HG02571 (cell line): Measurements from ENCODE around the gene ATAD3A.
"Not testable (repeated sequence)": the region's sequence is repeated elsewhere in the genome, so short reads cannot be mapped to it uniquely, and the experiment has no call there.

Source experiments
- ATAC-seq: cut with Tn5 transposase; IDR thresholded peaks from one replicate; pipeline ENCODE4 v1.9.1; 2021; ENCODE audit warnings: mild to moderate bottlenecking, moderate library complexity; ENCODE audit not compliant: unreplicated experiment

ATAD3A gene

GRCh38 chr1:1489231-1489630 lies 22.7 kb upstream of the ATAD3A start:
- ATAC-seq: no peak

DNA sequence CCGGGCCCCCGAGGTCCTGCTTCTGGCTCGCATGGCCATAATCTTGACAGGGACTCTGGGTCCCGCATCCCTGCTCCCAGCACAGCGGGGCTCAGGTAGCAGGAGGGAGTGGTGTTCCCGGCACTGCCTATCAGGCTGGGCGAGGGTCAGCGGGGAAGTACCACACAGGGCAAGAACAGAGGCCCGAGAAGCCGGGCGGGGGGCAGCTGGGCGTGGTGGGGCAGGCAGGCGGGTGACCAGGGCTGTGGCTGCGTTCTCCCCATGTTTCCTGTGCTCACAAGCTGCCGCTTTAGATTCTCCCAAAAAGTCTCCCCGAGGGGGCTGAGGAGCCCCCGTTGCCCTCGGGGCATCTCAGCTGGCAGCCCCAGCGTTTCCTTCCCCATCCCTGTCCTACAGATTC lies 22.1 kb upstream of the ATAD3A start:
- no peak for ATAC-seq

DNA sequence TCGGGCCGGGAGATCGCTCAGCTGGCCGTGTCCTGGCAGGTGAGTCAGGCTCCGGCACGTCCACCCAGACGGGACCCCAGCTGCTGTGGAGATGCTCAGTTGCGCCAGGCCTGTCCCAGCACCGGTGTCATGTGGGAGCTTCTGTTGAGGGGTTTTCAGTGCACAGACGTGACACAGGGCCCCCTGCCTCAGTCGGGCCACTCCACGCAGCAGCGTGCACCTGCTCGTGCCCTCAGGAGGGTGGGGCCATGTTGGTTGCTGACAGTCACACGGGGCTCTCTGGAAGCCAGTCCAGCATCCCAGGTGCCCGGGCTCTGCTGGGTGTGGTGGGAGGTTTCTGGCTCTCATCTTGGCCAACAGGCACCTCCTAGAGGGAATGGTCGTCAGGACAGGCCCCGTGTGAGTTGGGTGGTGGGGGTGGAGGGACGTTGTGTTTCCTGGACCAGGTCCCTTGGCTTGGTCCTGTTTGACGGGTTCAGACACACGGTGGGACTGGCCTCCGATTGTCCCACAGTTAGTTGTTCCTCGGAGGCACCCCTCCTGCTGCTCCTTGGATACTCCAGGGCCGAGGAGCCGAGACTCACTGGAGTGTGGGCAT lies 21.2 kb upstream of the ATAD3A start:
- ATAC-seq: no peak

GRCh38 chr1:1491601-1492000 lies 20.4 kb upstream of the ATAD3A start:
- ATAC-seq: no peak

DNA sequence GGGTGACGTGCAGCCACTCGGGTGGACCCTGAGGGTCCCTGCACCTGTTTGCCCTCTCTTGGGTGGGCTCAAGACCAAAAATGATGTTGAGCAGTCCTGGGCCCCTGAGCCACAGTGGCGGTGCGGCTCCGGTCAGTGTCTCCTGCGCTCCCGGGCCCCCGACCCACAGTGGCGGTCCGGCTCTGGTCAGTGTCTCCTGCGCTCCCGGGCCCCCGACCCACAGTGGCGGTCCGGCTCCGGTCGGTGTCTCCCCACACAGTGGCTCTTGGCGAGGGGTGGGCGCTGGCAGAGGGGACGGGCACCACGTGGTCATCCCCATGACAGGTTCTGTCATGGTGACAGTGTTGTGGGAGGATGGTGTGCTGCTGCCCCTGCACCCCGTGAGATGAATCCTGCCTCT lies 17.7 kb upstream of the ATAD3A start:
- not testable (repeated sequence) for ATAC-seq

DNA sequence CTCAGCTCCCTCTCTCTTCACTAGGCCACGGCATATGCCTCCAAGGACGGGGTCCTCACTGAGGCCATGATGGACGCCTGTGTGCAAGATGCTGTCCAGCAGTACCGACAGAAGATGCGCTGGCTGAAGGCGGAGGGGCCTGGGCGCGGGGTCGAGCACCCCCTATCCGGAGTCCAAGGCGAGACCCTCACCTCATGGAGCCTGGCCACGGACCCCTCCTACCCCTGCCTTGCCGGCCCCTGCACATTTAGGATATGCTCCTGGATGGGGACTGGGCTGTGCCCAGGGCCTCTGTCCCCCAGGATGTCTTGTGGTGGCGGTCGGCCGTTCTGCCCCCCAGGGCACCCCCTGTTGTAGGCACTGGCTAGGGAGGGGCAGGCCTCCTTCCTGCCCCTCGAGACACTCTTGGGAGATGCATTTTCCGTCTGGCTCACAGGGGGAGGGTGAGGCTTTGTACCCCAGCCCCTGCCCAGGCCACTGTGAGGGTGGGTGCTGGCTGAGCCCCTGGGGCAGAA lies 16.4 kb upstream of the ATAD3A start:
- not testable (repeated sequence) for ATAC-seq

GRCh38 chr1:1504777-1505365 lies 7.1 kb upstream of the ATAD3A start:
- ATAC-seq: not testable (repeated sequence)

DNA sequence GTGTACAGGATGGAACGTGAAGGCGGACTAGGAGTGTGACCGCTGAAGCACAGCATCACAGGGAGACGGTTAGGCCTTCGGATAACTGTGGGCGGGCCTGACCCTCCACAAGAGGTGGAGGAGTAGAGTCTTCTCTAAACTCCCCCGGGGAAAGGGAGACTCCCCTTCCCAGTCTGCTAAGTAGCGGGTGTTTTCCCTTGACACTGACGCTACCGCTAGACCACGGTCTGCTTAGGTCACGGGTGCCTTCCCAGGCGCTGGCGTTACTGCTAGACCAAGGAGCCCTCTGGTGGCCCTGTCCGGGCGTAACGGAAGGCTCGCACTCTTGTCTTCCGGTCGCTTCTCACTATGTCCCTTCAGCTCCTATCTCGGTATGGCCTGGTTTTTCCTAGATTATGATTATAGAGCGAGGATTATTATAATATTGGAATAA lies 6.6 kb upstream of the ATAD3A start:
- not testable (repeated sequence) for ATAC-seq

DNA sequence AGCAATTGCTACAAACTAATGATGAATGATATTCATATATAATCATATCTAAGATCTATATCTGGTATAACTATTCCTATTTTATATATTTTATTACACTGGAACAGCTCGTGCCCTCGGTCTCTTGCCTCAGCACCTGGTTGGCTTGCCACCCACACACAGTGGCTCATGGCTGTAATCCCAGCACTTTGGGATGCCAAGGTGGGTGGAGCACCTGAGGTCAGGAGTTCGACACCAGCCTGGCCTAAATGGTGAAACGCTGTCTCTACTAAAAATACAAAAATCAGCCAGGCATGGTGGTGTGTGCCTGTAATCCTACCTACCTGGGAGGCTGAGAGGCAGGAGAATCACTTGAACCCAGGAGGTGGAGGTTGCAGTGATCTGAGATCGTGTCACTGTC lies 6.2 kb upstream of the ATAD3A start:
- not testable (repeated sequence) for ATAC-seq

DNA sequence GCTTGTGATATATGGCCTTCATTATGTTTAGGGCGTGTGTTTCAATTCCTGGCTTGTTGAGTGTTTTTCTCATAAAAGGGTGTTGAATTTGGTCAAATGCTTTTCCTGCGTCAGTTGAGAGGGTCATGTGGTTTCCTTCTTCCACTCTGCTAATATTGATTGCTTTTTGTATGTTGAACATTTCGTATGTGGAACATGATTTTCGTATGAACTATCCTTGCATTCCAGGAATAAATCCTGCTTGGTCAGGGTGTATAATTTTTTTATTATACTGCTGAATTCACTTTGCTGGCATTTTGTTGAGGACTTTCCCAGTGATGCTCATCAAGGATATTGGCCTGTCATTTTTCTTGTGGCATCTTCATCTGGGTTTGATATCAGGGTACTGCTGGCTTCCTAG lies 4.7 kb upstream of the ATAD3A start:
- ATAC-seq: no peak

DNA sequence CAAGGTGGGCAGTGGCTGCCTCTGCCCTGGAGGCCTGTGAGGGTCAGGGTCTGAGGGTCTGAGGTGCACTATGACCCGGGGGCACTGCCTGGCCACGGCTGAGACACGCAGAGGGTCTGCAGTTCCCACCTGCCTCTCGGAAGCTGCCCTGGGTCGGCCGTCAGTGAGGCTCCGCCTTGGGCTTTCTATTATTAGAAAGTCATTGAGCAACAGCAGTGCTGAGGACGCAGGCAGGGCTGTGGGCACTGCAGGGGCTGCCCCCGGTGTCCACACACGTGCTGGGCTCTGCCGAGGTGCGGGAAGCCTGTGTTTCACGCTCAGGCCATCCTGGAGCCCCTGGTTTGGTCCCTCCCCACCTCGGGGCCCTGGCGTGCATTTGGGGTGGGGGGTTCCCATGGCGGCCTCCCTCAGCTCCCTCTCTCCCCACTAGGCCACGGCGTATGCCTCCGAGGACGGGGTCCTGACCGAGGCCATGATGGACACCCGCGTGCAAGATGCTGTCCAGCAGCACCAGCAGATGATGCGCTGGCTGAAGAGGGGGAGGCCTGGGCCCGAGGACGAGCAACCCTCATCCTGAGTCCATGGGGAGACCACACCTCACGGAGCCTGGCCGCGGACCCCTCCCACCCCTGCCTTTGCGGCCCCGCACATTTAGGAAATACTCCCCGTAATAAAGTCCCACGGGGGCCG lies 3.0 kb upstream of the ATAD3A start:
- not testable (repeated sequence) for ATAC-seq

- ATAC-seq: not testable (repeated sequence)
Measured at GRCh38 chr1:1509465-1509850, 2.5 kb upstream of the ATAD3A start.

DNA sequence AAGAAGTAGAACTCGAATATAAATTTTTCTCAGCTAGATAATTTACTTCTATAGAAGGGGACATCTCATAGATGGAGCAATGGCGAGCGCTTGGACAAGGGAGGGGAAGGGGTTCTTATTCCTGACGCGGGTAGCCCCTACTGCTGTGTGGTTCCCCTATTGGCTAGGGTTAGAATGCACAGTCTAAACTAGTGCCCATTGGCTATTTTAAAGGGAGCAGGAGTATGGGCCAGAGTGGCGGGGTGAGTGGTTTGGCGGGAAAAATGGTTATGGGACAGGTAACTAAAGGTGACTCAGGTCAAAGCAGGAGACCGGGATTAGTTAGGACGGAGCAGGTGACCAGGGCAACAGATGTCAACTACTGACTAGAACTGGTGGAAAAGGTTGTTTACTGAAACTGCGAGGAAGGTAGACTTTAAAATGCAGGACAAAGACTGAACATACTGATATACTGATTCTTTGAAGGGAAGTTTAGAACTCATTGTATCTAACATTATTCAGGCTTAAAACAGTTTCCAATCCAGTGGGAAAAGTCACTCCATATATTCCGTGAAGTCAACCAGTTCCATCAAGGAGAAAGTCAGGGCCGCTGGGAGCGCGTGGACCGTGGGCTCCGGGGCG lies 940 bp upstream of the ATAD3A start:
- ATAC-seq: no peak

DNA sequence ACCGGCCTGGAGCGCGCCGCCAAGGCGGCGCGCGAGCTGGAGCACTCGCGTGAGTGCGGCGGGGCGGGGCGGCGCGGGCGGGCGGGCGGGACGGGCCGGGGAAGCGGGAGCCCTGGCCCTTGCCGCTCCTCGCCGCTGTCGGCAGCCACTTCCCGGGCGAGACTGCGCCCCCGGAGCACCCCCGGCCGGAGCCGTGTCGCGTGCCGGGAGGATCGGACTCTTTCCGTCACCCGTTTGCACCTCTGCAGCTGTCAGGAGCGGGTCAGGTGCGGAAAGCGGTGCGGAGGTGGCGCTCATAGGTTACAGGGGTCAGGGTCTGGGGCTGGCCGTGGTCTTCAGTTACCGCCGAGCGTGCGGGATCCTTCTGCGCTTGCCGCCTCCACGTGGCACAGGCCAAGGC lies 463 bp downstream of the ATAD3A start:
- not testable (repeated sequence) for ATAC-seq

DNA sequence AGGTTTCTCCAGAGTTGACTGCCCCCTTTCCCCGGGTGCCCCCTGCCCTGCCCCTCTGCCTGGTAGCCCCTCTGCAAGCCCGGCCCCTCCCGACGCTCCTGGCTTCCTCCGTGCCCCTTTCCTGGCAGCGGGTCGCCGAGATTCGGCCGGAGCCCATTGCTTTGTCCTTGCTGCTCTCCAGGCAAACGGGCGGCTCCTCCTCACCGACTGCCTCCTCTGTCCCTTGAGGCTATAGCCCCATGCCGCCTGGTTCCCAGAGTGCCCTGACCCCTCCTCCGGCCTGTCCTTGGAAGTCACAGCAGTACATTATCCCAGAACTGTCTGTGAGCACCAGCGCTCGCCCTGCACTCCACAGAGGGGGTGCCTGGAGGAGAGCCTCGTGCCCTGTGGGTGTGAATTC lies 1.7 kb downstream of the ATAD3A start:
- not testable (repeated sequence) for ATAC-seq

DNA sequence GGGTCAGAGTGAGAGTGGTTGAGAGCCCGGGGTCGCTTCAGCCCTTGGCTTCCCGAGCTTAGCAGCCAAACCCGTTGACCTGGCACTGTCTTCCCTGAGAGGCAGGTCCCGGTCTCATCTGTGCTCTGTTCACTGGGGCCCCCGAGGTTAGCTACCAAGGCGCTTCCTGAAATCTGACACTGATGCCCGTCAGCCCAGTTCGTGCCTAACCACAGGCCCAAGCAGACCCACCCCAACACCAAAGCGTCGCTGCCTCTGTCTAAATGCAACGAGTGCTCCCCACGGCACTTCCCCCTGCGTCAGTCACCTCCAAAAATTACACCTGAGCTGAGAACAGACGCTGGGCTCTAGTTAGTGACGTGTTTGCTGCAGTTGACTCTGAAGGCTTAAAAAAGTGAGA lies 2.4 kb downstream of the ATAD3A start:
- not testable (repeated sequence) for ATAC-seq

DNA sequence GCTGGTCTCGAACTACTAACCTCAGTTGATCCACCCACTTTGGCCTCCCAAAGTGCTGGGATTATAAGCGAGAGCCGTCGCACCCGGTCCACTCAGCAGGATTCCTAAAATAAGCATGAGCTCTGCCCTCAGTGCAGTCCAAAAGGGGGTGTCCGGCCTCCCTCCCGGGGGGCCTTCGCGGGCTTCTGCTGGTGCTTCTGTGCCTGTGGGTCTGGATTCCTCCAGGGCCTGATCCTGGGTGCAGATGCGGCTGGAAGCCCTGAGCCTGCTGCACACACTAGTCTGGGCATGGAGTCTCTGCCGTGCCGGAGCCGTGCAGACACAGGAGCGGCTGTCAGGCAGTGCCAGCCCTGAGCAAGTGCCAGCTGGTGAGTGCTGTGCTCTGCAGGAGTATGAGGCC lies 5.0 kb downstream of the ATAD3A start:
- not testable (repeated sequence) for ATAC-seq

DNA sequence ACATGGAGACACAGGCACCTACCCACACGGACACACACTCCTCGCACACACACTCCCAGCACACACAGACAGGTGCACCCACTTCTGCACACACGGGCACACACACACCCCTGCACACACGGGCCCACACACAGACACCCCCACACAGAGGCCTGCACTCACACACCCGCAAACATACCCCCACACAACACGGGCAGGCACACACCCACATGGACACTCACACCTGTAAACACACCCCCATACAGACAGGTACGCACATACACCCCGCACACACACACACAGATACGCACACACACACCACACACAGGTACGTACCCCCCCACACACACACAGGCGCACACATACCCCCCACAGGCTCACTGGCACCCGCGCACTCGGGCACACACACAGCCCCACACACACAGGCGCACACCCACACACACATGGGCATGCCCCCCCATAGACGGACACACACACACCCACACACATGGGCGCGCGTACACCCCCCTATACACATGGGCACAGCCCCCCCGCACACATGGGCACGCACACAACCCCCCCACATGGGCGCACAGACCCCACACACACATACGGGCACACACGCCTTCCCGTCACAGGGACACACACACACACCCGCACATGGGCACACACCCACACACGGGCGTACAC lies 6.1 kb downstream of the ATAD3A start:
- ATAC-seq: no peak

DNA sequence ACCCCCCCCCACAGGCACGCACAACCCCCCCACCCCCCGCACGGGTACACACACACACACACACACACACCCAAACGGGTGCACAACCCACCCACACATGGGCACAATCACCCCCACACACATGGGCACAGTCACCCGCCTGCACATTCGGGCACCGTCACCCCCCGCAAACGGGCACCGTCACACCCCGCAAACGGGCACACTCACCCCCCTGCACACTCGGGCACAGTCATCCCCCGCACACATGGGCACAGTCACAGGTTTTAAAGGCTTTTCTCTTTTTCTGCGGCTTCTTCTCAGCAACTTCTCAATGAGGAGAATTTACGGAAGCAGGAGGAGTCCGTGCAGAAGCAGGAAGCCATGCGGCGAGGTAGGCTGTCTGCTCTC lies 6.7 kb downstream of the ATAD3A start:
- not testable (repeated sequence) for ATAC-seq

DNA sequence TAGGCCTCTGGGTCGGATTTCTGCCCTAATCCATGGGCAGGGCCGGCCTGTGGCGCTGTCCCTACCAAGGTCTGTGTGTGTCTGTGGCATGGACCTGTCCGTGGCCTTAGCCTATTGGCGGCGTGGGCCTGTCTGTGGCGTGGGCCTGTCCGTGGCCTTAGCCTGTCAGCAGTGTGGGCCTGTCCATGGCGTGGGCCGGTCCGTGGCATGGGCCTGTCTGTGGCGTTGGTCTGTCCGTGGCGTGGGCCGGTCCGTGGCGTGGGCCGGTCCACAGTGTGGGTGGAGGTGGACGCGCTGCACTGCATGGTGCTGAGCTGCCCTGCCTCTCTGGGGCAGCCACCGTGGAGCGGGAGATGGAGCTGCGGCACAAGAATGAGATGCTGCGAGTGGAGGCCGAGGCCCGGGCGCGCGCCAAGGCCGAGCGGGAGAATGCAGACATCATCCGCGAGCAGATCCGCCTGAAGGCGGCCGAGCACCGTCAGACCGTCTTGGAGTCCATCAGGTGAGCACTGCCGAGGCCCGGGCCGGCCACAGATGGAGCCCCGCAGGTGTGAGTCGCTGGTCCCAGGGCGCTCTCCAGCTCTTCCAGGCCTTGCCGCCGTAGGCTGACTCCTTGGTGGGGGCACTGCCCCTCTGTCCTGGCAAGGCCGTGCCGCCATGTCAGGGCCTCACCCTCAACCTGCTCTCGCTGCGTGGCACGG lies 8.0 kb downstream of the ATAD3A start:
- not testable (repeated sequence) for ATAC-seq

DNA sequence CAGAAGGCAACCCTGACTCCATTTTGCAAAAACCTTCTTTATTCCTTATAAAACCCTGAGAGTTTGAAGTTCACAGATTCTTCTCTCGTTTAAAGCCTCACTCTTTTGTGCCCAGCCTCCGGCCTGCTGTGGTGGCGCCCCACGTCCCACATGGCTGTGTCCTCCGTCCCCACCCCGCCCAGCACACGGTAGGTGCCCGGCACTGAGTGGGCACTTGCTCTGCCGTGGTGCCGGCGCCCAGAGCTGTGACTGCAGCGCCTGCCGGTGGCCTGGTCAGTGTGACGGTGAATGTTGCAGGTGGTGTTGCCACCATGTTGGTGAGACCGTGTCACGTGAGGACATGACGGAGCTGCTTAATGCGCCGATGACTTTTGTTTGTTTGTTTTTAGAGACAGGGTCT lies 9.4 kb downstream of the ATAD3A start:
- ATAC-seq: no peak
